NCI-H1105 (cell line): ENCODE results near the gene TNC.

Source experiments
- DNase-seq: peaks from one replicate; lab custom pipeline; 2025; lab: John Stamatoyannopoulos, UW

TNC gene

GRCh38 chr9:115050002-115050490, 67.9 kb downstream of the TNC start:
- no peak for DNase-seq

GRCh38 chr9:115046824-115047223, 71.1 kb downstream of the TNC start:
- DNase-seq, result no peak

- DNase-seq, result no peak
These were observed 71.8 kb downstream of the TNC start for GRCh38 chr9:115046199-115046598.

GRCh38 chr9:115043632-115044031, 74.3 kb downstream of the TNC start:
- DNase-seq, result no peak

- DNase-seq, result no peak
These were observed 75.0 kb downstream of the TNC start for GRCh38 chr9:115042781-115043509.

GRCh38 chr9:115039516-115040120, 78.3 kb downstream of the TNC start:
- no peak for DNase-seq

- no peak for DNase-seq
These were observed 79.8 kb downstream of the TNC start for GRCh38 chr9:115038178-115038577.

- no peak for DNase-seq
These were observed 81.3 kb downstream of the TNC start for GRCh38 chr9:115036691-115037090.

- no peak for DNase-seq
These were observed 81.9 kb downstream of the TNC start for GRCh38 chr9:115035841-115036612.

GRCh38 chr9:115034801-115035200, 83.2 kb downstream of the TNC start:
- no peak for DNase-seq

- DNase-seq, result no peak
These were observed 84.2 kb downstream of the TNC start for GRCh38 chr9:115033800-115034199.

GRCh38 chr9:115032296-115032695, 85.7 kb downstream of the TNC start:
- no peak for DNase-seq

GRCh38 chr9:115030006-115030405, 88.0 kb downstream of the TNC start:
- no peak for DNase-seq

GRCh38 chr9:115025721-115026120, 92.2 kb downstream of the TNC start:
- no peak for DNase-seq

GRCh38 chr9:115024925-115025535, 92.9 kb downstream of the TNC start:
- no peak for DNase-seq

- no peak for DNase-seq
These were observed 95.1 kb downstream of the TNC start for GRCh38 chr9:115022760-115023434.

- no peak for DNase-seq
These were observed 99.2 kb downstream of the TNC start for GRCh38 chr9:115018547-115019435.

- no peak for DNase-seq
These were observed 101.6 kb downstream of the TNC start for GRCh38 chr9:115016344-115016743.

- peak; percentile 34 for DNase-seq
These were observed 102.8 kb downstream of the TNC start for GRCh38 chr9:115015018-115015635.

GRCh38 chr9:115014438-115014837, 103.5 kb downstream of the TNC start:
- no peak for DNase-seq
